Panc1 (cell line): ENCODE results near the gene CFAP74. TPM values are rescaled to one million over a fixed set of nuclear protein-coding genes. Genes with fewer than 3 reads are reported as not detected.

ENCODE experiments used
- ATAC-seq: fragments of 200-7000 bp; cut with Tn5 transposase; 2 replicates; pipeline ENCODE4 v1.9.1; 2020; ENCODE audit warnings: mild to moderate bottlenecking, moderate library complexity
- BruUV-seq: library from RNA; stranded (reverse); fragments of 400-500 nt; replicated peaks from 2 replicates; lab custom pipeline; 2021; lab: Mats Ljungman, UMichigan
- CTCF ChIA-PET: fragments of 300-600 bp; sonication (Branson Sonifier 250); formaldehyde crosslinking; loops from one replicate; lab custom pipeline; 2022; ENCODE audit warnings: antibody characterized with exemption; lab: Charles Lee
- POLR2A ChIA-PET: fragments of 300-600 bp; sonication (Branson Sonifier 250); formaldehyde crosslinking; loops from one replicate; lab custom pipeline; 2022; ENCODE audit warnings: antibody characterized with exemption; lab: Charles Lee
- DNase-seq: peaks from one replicate; pipeline ENCODE4 v3.0.0-alpha.2; 2010; ENCODE audit warnings: low read depth, low spot score
- H3K27ac ChIP-seq: 2 replicates; pipeline ENCODE4 v1.5.1; 2011; ENCODE audit warnings: mild to moderate bottlenecking, low read length, inconsistent platforms
- H3K27me3 ChIP-seq: fragments of 200-500 bp; sonication (Bioruptor generic); 2 replicates; pipeline ENCODE4 v1.6.0; 2014; ENCODE audit warnings: low read length, inconsistent platforms; ENCODE audit not compliant: control insufficient read depth, insufficient read depth
- H3K36me3 ChIP-seq: fragments of 200-500 bp; sonication (Bioruptor generic); 2 replicates; pipeline ENCODE4 v1.5.1; 2014; ENCODE audit warnings: inconsistent platforms, mild to moderate bottlenecking, low read length, moderate library complexity; ENCODE audit not compliant: control insufficient read depth, insufficient read depth
- H3K4me1 ChIP-seq: 2 replicates; pipeline ENCODE4 v1.5.1; 2011; ENCODE audit warnings: inconsistent platforms, mild to moderate bottlenecking, low read length, moderate library complexity; ENCODE audit not compliant: control insufficient read depth, insufficient read depth
- H3K4me3 ChIP-seq, 2 experiments: 2 replicates each; pipeline ENCODE4 v1.5.1; 2011 to 2012; ENCODE audit warnings: low read depth in 2 of 2, low read length in 2 of 2, mild to moderate bottlenecking in 2 of 2, inconsistent platforms in 1 of 2, moderate library complexity in 1 of 2
- H3K9me3 ChIP-seq: fragments of 200-500 bp; sonication (Bioruptor generic); 2 replicates; pipeline ENCODE4 v1.5.1; 2014; ENCODE audit warnings: low read depth, mild to moderate bottlenecking, inconsistent platforms, low read length, moderate library complexity; ENCODE audit not compliant: control insufficient read depth, insufficient read depth
- POLR2AphosphoS5 ChIP-seq: IDR thresholded peaks from 2 replicates; pipeline ENCODE4 v1.6.1; 2012; ENCODE audit warnings: mild to moderate bottlenecking, low read depth, low read length, moderate library complexity
- REST ChIP-seq, 2 experiments: IDR thresholded peaks; 2 replicates each; pipeline ENCODE4 v1.6.1; 2011 to 2012; ENCODE audit warnings: low read depth in 2 of 2, control low read depth in 1 of 2, low read length in 1 of 2, mild to moderate bottlenecking in 1 of 2, moderate library complexity in 1 of 2; ENCODE audit not compliant: insufficient read depth in 1 of 2
- SIN3A ChIP-seq: IDR thresholded peaks from 2 replicates; pipeline ENCODE4 v1.6.1; 2012; ENCODE audit warnings: low read depth, mild to moderate bottlenecking, low read length, moderate library complexity, borderline replicate concordance; ENCODE audit not compliant: insufficient read depth
- TCF7L2 ChIP-seq: IDR thresholded peaks from 2 replicates; pipeline ENCODE4 v1.6.1; 2011; ENCODE audit warnings: mild to moderate bottlenecking, low read depth, low read length, inconsistent platforms
- in situ Hi-C: cut with HindIII; loops from 2 replicates; pipeline ENCODE4 v1.10.0; 2016; ENCODE audit warnings: low sequenced_read_pairs, low pct_unique_long_range_greater_than_20kb
- intact Hi-C: fragments of 100-400 bp; cut with micrococcal nuclease; formaldehyde crosslinking; loops from one replicate; pipeline ENCODE4 v1.10.0; 2022; ENCODE audit not compliant: unreplicated experiment
- total RNA-seq: library from RNA; stranded (reverse); gene quantifications from one replicate; pipeline ENCODE4 v1.2.1, GENCODE V29; 2021; ENCODE audit not compliant: unreplicated experiment
- TF ChIP-seq, protein P1 (sequence below): fragments of 450-650 bp; IDR thresholded peaks from 2 replicates; pipeline ENCODE4 v1.5.1; 2017; ENCODE audit warnings: mild to moderate bottlenecking

CFAP74 gene
- total RNA-seq, 1 experiment from 2014 or later = not detected

- Histone ChIP-seq H3K9me3 (no peaks in the 10 kb centered on the region), H3K36me3 (no peaks in the 10 kb centered on the region; the same call in 1 of the 2 replicates), H3K27me3 (no peaks in the 10 kb centered on the region), H3K4me3 (no peak overlapping the region), H3K27ac (no peak overlapping the region), H3K4me1 (peaks cover 4% of the 10 kb centered on the region)
- DNase-seq (no peak), ATAC-seq (no peak)
- TF ChIP-seq POLR2AphosphoS5 (no peak), REST (IDR thresholded peaks at IDR 0.05; ENCODE audit: insufficient read depth in 1 of 2, low read depth in 2 of 2, low read length in 1 of 2) (no peak), TCF7L2 (no peak), SIN3A (no peak)
- TF ChIP-seq, protein P1, sequence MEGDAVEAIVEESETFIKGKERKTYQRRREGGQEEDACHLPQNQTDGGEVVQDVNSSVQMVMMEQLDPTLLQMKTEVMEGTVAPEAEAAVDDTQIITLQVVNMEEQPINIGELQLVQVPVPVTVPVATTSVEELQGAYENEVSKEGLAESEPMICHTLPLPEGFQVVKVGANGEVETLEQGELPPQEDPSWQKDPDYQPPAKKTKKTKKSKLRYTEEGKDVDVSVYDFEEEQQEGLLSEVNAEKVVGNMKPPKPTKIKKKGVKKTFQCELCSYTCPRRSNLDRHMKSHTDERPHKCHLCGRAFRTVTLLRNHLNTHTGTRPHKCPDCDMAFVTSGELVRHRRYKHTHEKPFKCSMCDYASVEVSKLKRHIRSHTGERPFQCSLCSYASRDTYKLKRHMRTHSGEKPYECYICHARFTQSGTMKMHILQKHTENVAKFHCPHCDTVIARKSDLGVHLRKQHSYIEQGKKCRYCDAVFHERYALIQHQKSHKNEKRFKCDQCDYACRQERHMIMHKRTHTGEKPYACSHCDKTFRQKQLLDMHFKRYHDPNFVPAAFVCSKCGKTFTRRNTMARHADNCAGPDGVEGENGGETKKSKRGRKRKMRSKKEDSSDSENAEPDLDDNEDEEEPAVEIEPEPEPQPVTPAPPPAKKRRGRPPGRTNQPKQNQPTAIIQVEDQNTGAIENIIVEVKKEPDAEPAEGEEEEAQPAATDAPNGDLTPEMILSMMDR = no peak
- ChIA-PET POLR2A (no interaction called here), CTCF (interaction anchor here (0.7 to 1.4 kb wide), 3 partner anchors 15 to 86 kb away, joined by 3 to 6 read pairs (median 3); no protein-coding TSS in a partner anchor)
- in situ Hi-C loops (no loop called here), intact Hi-C loops (loop anchor here (5.0 kb wide), 1 partner anchor 105 kb away; no protein-coding TSS in a partner anchor)
- BruUV-seq = no TSS peak
Measured at GRCh38 chr1:2046953-2047748, 43.6 kb upstream of the CFAP74 start.

DNA sequence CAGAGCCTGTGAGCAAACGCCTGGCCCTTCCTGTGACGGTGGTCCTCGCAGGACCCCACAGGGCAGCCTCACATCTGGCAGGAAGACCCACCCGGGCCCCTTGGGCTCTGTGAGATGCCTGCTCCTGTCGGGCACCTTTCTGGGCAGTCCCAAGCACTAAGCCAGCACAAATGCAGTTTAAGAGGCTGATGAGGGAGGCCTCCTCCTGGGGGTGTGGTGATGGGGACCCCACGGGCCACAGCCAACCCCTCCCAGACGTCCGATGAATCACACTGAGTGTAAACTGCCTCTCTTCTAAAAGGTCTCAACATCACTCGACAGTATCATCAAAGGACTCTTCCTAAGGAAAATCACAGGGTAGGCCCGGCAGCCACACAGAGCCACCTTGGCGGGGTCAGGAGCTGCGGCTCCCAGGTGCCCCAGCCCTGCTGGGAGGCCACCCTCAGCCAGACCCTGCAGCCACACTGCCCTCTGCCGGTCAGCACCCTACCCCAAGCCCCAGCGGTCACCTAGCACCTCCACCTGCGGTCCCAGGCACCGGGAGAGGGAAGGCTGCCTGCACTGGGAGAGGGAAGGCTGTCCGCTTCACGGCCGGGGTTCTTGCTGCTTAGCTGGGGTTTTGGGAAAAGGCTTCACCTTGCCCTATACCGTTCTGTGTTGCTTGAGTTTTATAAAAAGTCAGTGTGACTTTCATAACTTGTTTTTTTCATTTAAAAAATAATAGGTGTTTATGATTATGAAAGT lies 42.8 kb upstream of the CFAP74 start:
- peak; percentile 64 for ATAC-seq
- peaks cover 4% of the 10 kb centered on the region for H3K4me1 ChIP-seq
- no peaks in the 10 kb centered on the region for H3K27me3 ChIP-seq

More for the DNA sequence above, 42.8 kb upstream of the CFAP74 start:
- Histone ChIP-seq H3K36me3 (no peaks in the 10 kb centered on the region; the same call in 1 of the 2 replicates), H3K9me3 (no peaks in the 10 kb centered on the region), H3K4me3 (no peak overlapping the region), H3K27ac (no peak overlapping the region)
- no TSS peak for BruUV-seq
- intact Hi-C loops (loop anchor here (5.0 kb wide), 1 partner anchor 104 kb away; no protein-coding TSS in a partner anchor), in situ Hi-C loops (no loop called here)
- no peak for DNase-seq
- 0 out of 4 replicates have a peak, but pooled peaks of 1 of the 2 experiments have one; percentile 30 for TF ChIP-seq REST (IDR thresholded peaks at IDR 0.05; ENCODE audit: insufficient read depth in 1 of 2, low read depth in 2 of 2, low read length in 1 of 2)
- TF ChIP-seq, protein P1 = peak; percentile 96
- no peak for TF ChIP-seq TCF7L2
- ChIA-PET CTCF (interaction anchor here (0.7 to 1.4 kb wide), 4 partner anchors 14 to 102 kb away, joined by 3 to 6 read pairs (median 4); no protein-coding TSS in a partner anchor), POLR2A (no interaction called here)
